ENCODE data around the gene PLCB4. TPM values are rescaled to one million over a fixed set of nuclear protein-coding genes. Genes with fewer than 3 reads are reported as not detected.

Gene PLCB4
- total and polyA plus RNA-seq, 2 experiments from 2014 or later, result 6.5 to 16.1 TPM

DNA sequence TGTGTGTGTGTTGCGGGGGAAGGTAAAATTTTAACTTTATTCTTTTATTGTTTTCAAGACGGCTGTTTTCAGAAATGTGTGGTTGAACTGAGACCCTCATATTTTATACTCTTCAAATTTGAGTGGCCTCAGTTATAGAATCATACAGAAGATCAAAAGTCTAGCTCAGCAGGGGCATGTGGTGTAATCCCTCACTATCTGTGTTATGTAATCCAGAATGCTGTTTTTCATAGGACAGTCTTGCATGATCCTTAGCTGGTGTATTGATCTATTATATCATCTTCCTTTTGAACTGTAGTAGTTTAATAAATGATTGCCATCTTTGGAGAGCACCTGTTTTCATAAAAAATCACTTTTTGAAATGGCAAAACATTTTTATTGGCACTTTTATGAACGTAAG lies 1.4 kb downstream of the PLCB4 start (continued):
- TF ChIP-seq EZH2phosphoT487 (IDR thresholded peaks at IDR 0.05; ENCODE audit: unreplicated experiment) (no peak), JUNB (IDR thresholded peaks at IDR 0.05; ENCODE audit: unreplicated experiment) (no peak), CREB1 (CRISPR knock-in tag; IDR thresholded peaks at IDR 0.05; ENCODE audit: low read depth) (no peak), POLR2AphosphoS5 (IDR thresholded peaks at IDR 0.05; ENCODE audit: low read depth) (no peak), ZNF331 (CRISPR knock-in tag; IDR thresholded peaks at IDR 0.05; ENCODE audit: low read depth) (no peak), NANOG (IDR thresholded peaks at IDR 0.05; ENCODE audit: borderline replicate concordance) (no peak)

DNA sequence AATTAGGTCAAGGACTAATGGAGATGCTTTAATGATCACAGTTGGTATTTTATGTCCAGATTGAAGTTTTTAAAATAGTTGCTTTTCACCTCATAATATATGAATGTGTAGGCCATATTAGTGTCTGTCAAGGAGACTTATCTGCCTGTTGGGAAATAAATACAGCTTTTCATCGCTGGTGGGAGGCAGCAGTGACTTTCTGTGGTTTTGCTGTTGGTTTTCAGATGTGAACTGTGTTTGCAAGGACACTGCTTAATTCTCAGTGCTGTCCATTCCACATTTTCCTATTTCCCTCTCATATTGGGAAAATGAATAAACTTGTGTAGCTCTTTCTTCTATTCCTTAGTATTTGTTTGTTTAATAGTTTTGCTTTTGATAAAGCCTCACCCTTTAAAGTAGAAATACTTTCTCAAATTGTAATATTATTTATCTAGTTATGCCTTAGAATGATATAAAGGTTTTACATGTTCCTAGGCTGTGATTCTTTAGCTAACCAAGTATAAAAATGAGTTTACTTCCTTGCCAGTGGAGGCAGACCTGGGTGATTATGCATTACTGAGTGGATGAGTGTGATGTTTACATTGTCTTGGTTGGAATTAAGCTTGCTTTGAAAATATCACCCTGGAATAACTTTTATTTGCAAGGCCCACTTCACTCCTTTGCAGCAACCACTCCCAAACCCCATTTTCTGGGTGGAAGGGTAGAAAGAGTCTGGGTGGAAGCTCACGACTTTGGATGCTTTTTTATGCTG lies 3.3 kb downstream of the PLCB4 start:
- Mint-ChIP-seq H3K4me3 (no peak overlapping the region), H3K27me3 (ENCODE audit: insufficient read depth, low read depth, poor library complexity) (peaks cover 9% of the 10 kb centered on the region), H3K36me3 (ENCODE audit: low read depth) (peaks cover 3% of the 10 kb centered on the region; the same call in 1 of the 3 replicates), H3K27ac (peak overlapping the region; percentile 56; the same call in 1 of the 2 replicates), H3K9me3 (peaks cover 3% of the 10 kb centered on the region; the same call in 1 of the 3 replicates), H3K4me1 (peaks cover 61% of the 10 kb centered on the region)
- TF ChIP-seq EZH2 (IDR thresholded peaks at IDR 0.05; ENCODE audit: low read depth, unreplicated experiment) (no peak), EZH2phosphoT487 (IDR thresholded peaks at IDR 0.05; ENCODE audit: unreplicated experiment) (no peak), ZNF331 (CRISPR knock-in tag; IDR thresholded peaks at IDR 0.05; ENCODE audit: low read depth) (no peak), ZNF114 (CRISPR knock-in tag; IDR thresholded peaks at IDR 0.05) (no peak), STAT1 (IDR thresholded peaks at IDR 0.05; ENCODE audit: unreplicated experiment) (no peak), NANOG (IDR thresholded peaks at IDR 0.05; ENCODE audit: borderline replicate concordance) (no peak)
- TF ChIP-seq, protein P1, sequence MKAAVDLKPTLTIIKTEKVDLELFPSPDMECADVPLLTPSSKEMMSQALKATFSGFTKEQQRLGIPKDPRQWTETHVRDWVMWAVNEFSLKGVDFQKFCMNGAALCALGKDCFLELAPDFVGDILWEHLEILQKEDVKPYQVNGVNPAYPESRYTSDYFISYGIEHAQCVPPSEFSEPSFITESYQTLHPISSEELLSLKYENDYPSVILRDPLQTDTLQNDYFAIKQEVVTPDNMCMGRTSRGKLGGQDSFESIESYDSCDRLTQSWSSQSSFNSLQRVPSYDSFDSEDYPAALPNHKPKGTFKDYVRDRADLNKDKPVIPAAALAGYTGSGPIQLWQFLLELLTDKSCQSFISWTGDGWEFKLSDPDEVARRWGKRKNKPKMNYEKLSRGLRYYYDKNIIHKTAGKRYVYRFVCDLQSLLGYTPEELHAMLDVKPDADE (IDR thresholded peaks at IDR 0.05), result no peak
- H3K4me2 ChIP-seq, result peak overlapping the region; percentile 40; the same call in 1 of the 2 replicates
- H3K79me2 ChIP-seq (replicated peaks; ENCODE audit: insufficient read depth), result peaks cover 65% of the 10 kb centered on the region
- no peaks in the 10 kb centered on the region for H3K9me2 ChIP-seq (ENCODE audit: insufficient read depth)
- DNase-seq (ENCODE audit: low spot score) (no peak), ATAC-seq (no peak)
- H3K4me1 ChIP-seq (ENCODE audit: insufficient read depth), result peaks cover 52% of the 10 kb centered on the region
- no peaks in the 10 kb centered on the region for H3F3A ChIP-seq (replicated peaks; ENCODE audit: low read depth)
- H3K27me3 ChIP-seq (ENCODE audit: insufficient read depth), result no peaks in the 10 kb centered on the region
- no peaks in the 10 kb centered on the region for H4K20me1 ChIP-seq (replicated peaks; ENCODE audit: insufficient read depth)
- H3K27ac ChIP-seq (ENCODE audit: low read depth), result 0 out of 2 replicates have a peak overlapping the region, but pooled peaks have one; percentile 18
- no peak overlapping the region for H3K4me3 ChIP-seq
- H3K36me3 ChIP-seq (ENCODE audit: insufficient read depth), result no peaks in the 10 kb centered on the region
- H2AFZ ChIP-seq, result no peak overlapping the region

- Histone ChIP-seq H3K27me3 (ENCODE audit: insufficient read depth) (no peaks in the 10 kb centered on the region), H2AFZ (no peak overlapping the region), H3K79me2 (replicated peaks; ENCODE audit: insufficient read depth) (peaks cover 71% of the 10 kb centered on the region), H3K9me2 (ENCODE audit: insufficient read depth) (no peaks in the 10 kb centered on the region), H3K27ac (ENCODE audit: low read depth) (0 out of 2 replicates have a peak overlapping the region, but pooled peaks have one; percentile 18), H4K20me1 (replicated peaks; ENCODE audit: insufficient read depth) (no peaks in the 10 kb centered on the region), H3F3A (replicated peaks; ENCODE audit: low read depth) (no peaks in the 10 kb centered on the region), H3K4me1 (ENCODE audit: insufficient read depth) (peaks cover 52% of the 10 kb centered on the region), H3K36me3 (ENCODE audit: insufficient read depth) (no peaks in the 10 kb centered on the region), H3K4me2 (0 out of 2 replicates have a peak overlapping the region, but pooled peaks have one; percentile 7), H3K4me3 (no peak overlapping the region)
- Mint-ChIP-seq H3K36me3 (ENCODE audit: low read depth) (peaks cover 3% of the 10 kb centered on the region; the same call in 1 of the 3 replicates), H3K9me3 (peaks cover 3% of the 10 kb centered on the region; the same call in 1 of the 3 replicates), H3K4me1 (peaks cover 57% of the 10 kb centered on the region), H3K4me3 (no peak overlapping the region), H3K27me3 (ENCODE audit: insufficient read depth, low read depth, poor library complexity) (peaks cover 3% of the 10 kb centered on the region), H3K27ac (peak overlapping the region; percentile 44; the same call in 1 of the 2 replicates)
- ATAC-seq (no peak), DNase-seq (ENCODE audit: low spot score) (peak; percentile 57)
- TF ChIP-seq ZNF462 (CRISPR knock-in tag; IDR thresholded peaks at IDR 0.05), result no peak
- TF ChIP-seq POLR2AphosphoS5 (IDR thresholded peaks at IDR 0.05; ENCODE audit: low read depth), result no peak
- no peak for TF ChIP-seq CREB1 (CRISPR knock-in tag; IDR thresholded peaks at IDR 0.05; ENCODE audit: low read depth)
- no peak for TF ChIP-seq JUNB (IDR thresholded peaks at IDR 0.05; ENCODE audit: unreplicated experiment)
Observed at GRCh38 chr20:9072861-9073500, 4.1 kb downstream of the PLCB4 start.

Data from GM23338 (cell line).